Esophagus squamous epithelium (tissue), 4 donors: ENCODE measurements around the gene NPRL2.
A peak's percentile ranks its signal among the peaks of the same experiment; 100 is the strongest.

Experiments
- CTCF ChIP-seq, 6 experiments: fragments of 450-650 bp in 4 of 6; fragments of 200-600 bp in 2 of 6; sonication (generic) in 2 of 6; IDR thresholded peaks; one replicate each; pipeline ENCODE4 v1.5.1; 2016 to 2019; ENCODE audit warnings: antibody characterized with exemption in 6 of 6, mild to moderate bottlenecking in 4 of 6, moderate library complexity in 4 of 6
- POLR2A ChIP-seq, 4 donors: fragments of 450-650 bp; IDR thresholded peaks; one replicate each; pipeline ENCODE4 v1.6.1; 2017; ENCODE audit warnings: antibody characterized with exemption in 4 of 4, mild to moderate bottlenecking in 4 of 4, moderate library complexity in 3 of 4

GRCh38 chr3:50316657-50317242, 33.8 kb downstream of the NPRL2 start:
- TF ChIP-seq CTCF (IDR thresholded peaks at IDR 0.05) (peak in 1 of 6 experiments; percentile 16), POLR2A (IDR thresholded peaks at IDR 0.05) (peak in 3 of 4 donors; percentile 60 to 73 (median 64))
